SU-DHL-6 (cell line): ENCODE data around the gene CDK5R2.

Experiments used
- H2AFZ ChIP-seq: fragments of 200-600 bp; sonication (generic); 2 replicates; pipeline ENCODE4 v1.6.1; 2014; ENCODE audit warnings: low read depth, mild to moderate bottlenecking, moderate library complexity, mixed read lengths, antibody characterized with exemption, low read length; ENCODE audit not compliant: severe bottlenecking
- H3F3A ChIP-seq: fragments of 200-600 bp; shearing (Covaris generic); 2 replicates; pipeline ENCODE4 v1.6.0; 2016; ENCODE audit warnings: antibody characterized with exemption, mild to moderate bottlenecking; ENCODE audit not compliant: insufficient read depth
- H3K27ac ChIP-seq: fragments of 200-600 bp; sonication (generic); 2 replicates; pipeline ENCODE4 v1.5.1; 2016; ENCODE audit warnings: low read depth, mild to moderate bottlenecking, low read length, moderate library complexity, mixed read lengths
- H3K27me3 ChIP-seq: fragments of 200-600 bp; sonication (generic), shearing (Covaris generic); 2 replicates; pipeline ENCODE4 v1.6.0; 2014; ENCODE audit warnings: mild to moderate bottlenecking, low read length
- H3K36me3 ChIP-seq: fragments of 200-600 bp; sonication (generic); 2 replicates; pipeline ENCODE4 v1.6.1; 2014; ENCODE audit warnings: mild to moderate bottlenecking, low read length, mixed read lengths
- H3K4me2 ChIP-seq: fragments of 300-600, 200-600 bp; shearing (Covaris generic), sonication (generic); 2 replicates; pipeline ENCODE4 v1.6.0; 2014; ENCODE audit warnings: low read length, low read depth, mild to moderate bottlenecking; ENCODE audit not compliant: poor library complexity, severe bottlenecking
- H3K4me3 ChIP-seq: fragments of 200-600 bp; sonication (generic); 2 replicates; pipeline ENCODE4 v1.5.1; 2014; ENCODE audit warnings: antibody characterized with exemption, low read length, mild to moderate bottlenecking, mixed read lengths; ENCODE audit not compliant: insufficient read depth, poor library complexity, severe bottlenecking
- H3K79me2 ChIP-seq: fragments of 200-600 bp; sonication (generic); 2 replicates; pipeline ENCODE4 v1.6.1; 2014; ENCODE audit warnings: mild to moderate bottlenecking, low read length, moderate library complexity; ENCODE audit not compliant: insufficient read depth
- H3K9ac ChIP-seq: fragments of 200-600 bp; sonication (generic); 2 replicates; pipeline ENCODE4 v1.7.0; 2014; ENCODE audit warnings: mild to moderate bottlenecking, low read length
- H3K9me2 ChIP-seq: fragments of 200-600 bp; sonication (generic); replicated peaks from 2 replicates; pipeline ENCODE4 v1.6.1; 2014; ENCODE audit warnings: low read length; ENCODE audit not compliant: insufficient read depth
- H3K9me3 ChIP-seq: fragments of 200-600 bp; sonication (generic); 2 replicates; pipeline ENCODE4 v1.6.1; 2014; ENCODE audit warnings: low read length, mixed read lengths; ENCODE audit not compliant: insufficient read depth
- H4K20me1 ChIP-seq: fragments of 200-600 bp; sonication (generic); 2 replicates; pipeline ENCODE4 v1.6.1; 2014; ENCODE audit warnings: low read depth, mild to moderate bottlenecking, antibody characterized with exemption, low read length, moderate library complexity, mixed read lengths
- EZH2phosphoT487 ChIP-seq: fragments of 200-600 bp; sonication (generic), shearing (Covaris generic); conservative IDR thresholded peaks from 2 replicates; pipeline ENCODE4 v1.6.1; 2018; ENCODE audit warnings: mild to moderate bottlenecking, antibody characterized with exemption, low read length, moderate library complexity, mixed read lengths
- TF ChIP-seq, protein P1 (sequence below): fragments of 200-600 bp; sonication (generic); IDR thresholded peaks from one replicate; pipeline ENCODE4 v1.5.1; 2017; ENCODE audit warnings: antibody characterized with exemption, mild to moderate bottlenecking, low read length, moderate library complexity; ENCODE audit not compliant: insufficient read depth, poor library complexity, severe bottlenecking

CDK5R2 gene

DNA sequence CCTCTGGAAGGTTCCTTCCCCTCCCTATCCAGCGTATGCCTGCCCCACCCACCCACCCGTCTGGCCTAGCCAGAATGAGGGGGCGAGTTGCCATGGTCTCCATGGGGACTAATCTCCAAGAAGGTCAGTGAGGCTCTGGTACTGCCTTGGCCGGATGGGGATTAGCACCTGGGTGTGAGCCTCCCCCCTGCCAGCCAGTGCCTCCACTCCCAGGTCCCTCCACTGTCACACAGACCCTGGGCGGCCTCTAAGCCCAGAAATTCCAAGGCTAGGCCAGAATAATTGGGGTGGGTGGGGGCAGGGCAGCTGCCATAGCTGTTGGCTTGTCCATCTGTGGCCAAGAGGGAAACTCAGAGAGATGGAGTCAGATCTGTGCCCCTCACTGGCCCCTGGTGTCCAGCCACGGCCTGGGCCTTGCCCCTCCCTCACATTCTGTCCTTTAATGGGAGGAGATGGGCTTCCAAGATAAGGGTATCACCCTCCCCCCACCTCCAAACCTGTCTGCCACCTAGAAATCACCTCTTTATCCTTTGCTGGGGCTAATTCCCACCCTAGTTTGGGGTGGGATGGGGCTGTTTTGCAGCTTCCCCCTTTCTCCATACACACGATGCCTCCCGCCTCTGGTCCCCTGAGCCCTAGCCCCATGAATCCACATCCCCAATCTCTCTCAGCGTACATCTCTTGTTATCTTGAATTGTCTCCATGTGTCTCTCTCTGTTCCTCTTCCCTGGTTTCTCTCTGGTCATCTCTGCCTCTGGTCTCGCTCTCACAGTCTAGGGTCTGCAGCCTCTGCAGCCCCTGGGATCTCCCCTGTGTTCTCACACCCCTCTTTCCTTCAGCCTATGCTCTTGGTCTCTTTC, 39.8 kb downstream of the CDK5R2 start:
- H3K4me2 ChIP-seq = no peak overlapping the region
- no peak overlapping the region for H3K4me3 ChIP-seq
- H2AFZ ChIP-seq = no peak overlapping the region

DNA sequence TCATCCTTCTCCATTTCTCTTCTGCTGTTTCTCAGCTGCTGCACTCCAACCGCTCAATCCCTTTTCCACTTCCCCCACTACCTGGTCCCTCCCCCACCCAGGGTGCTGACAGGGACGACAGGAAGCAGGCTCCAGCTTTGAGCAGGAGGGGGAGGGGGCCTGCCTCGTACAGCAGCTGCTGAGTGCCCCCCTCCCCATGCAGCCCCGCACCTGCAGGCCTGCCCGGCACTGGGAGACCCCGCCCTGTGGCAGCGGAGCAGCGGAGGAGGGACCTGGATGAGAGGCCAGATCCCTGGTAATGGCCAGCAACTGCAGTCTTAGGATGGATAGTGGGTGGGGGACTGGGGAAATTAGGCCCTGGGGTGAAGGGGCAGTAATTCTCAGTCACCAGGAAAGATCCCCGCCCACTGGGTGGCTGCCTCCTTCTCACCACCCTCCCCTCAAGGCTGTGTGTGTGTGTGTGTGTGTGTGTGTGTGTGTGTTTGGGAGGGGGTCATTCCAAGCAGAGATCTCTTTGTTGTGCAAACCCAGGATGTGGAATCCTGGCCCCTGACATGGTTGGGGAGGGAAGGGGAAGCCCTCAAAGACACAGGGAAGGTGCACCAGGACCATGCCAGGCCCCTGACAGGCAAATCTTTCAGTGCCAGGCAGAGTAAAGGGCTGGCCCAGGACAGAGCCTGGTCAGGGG, 40.6 kb downstream of the CDK5R2 start:
- H3K4me3 ChIP-seq = no peak overlapping the region
- TF ChIP-seq, protein P1, sequence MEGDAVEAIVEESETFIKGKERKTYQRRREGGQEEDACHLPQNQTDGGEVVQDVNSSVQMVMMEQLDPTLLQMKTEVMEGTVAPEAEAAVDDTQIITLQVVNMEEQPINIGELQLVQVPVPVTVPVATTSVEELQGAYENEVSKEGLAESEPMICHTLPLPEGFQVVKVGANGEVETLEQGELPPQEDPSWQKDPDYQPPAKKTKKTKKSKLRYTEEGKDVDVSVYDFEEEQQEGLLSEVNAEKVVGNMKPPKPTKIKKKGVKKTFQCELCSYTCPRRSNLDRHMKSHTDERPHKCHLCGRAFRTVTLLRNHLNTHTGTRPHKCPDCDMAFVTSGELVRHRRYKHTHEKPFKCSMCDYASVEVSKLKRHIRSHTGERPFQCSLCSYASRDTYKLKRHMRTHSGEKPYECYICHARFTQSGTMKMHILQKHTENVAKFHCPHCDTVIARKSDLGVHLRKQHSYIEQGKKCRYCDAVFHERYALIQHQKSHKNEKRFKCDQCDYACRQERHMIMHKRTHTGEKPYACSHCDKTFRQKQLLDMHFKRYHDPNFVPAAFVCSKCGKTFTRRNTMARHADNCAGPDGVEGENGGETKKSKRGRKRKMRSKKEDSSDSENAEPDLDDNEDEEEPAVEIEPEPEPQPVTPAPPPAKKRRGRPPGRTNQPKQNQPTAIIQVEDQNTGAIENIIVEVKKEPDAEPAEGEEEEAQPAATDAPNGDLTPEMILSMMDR = no peak
- TF ChIP-seq EZH2phosphoT487 = no peak

More for the DNA sequence above, 39.8 kb downstream of the CDK5R2 start:
- Histone ChIP-seq H3K79me2 (no peaks in the 10 kb centered on the region), H4K20me1 (no peaks in the 10 kb centered on the region), H3F3A (no peaks in the 10 kb centered on the region), H3K9me3 (no peaks in the 10 kb centered on the region), H3K36me3 (no peaks in the 10 kb centered on the region), H3K9me2 (no peaks in the 10 kb centered on the region), H3K27me3 (no peaks in the 10 kb centered on the region), H3K27ac (no peak overlapping the region), H3K9ac (no peak overlapping the region)
- no peak for TF ChIP-seq EZH2phosphoT487
- TF ChIP-seq, protein P1 = no peak

DNA sequence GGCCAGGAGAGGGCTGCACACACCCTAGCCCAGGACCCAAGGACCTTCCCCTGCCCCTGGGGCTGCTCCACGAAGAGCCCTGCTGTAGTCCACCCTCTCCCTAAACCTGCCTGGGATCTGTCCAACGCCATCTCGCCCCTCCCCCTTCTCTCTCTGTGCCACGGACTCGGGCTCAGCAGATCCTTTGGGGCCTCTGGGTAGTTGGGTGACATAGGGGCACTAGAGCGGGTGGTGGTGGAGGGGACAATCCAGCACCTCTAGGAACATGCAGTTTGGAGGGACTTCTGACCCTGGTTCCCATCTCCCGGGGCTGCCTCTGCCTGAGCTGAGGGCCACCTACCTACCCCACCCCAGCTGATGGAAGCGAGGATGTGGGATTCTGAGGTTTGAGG, 41.1 kb downstream of the CDK5R2 start:
- no peaks in the 10 kb centered on the region for H3K36me3 ChIP-seq
- TF ChIP-seq, protein P1 = no peak
- TF ChIP-seq EZH2phosphoT487 = no peak
- H3K9me3 ChIP-seq = no peaks in the 10 kb centered on the region
- H3F3A ChIP-seq = no peaks in the 10 kb centered on the region
- no peak overlapping the region for H2AFZ ChIP-seq
- H3K9ac ChIP-seq = no peak overlapping the region
- H4K20me1 ChIP-seq = no peaks in the 10 kb centered on the region
- H3K79me2 ChIP-seq = no peaks in the 10 kb centered on the region
- no peaks in the 10 kb centered on the region for H3K9me2 ChIP-seq
- H3K4me3 ChIP-seq = no peak overlapping the region
- H3K27ac ChIP-seq = no peak overlapping the region
- H3K4me2 ChIP-seq = no peak overlapping the region
- no peaks in the 10 kb centered on the region for H3K27me3 ChIP-seq

More for the DNA sequence above, 40.6 kb downstream of the CDK5R2 start:
- no peaks in the 10 kb centered on the region for H4K20me1 ChIP-seq
- H3K9me2 ChIP-seq = no peaks in the 10 kb centered on the region
- H3F3A ChIP-seq = no peaks in the 10 kb centered on the region
- no peak overlapping the region for H3K27ac ChIP-seq
- H3K4me2 ChIP-seq = no peak overlapping the region
- H3K9ac ChIP-seq = no peak overlapping the region
- H2AFZ ChIP-seq = no peak overlapping the region
- no peaks in the 10 kb centered on the region for H3K27me3 ChIP-seq
- H3K9me3 ChIP-seq = no peaks in the 10 kb centered on the region
- no peaks in the 10 kb centered on the region for H3K36me3 ChIP-seq
- H3K79me2 ChIP-seq = no peaks in the 10 kb centered on the region
